Measurements from ENCODE around the gene MAGI3.
"Not testable (repeated sequence)": the region's sequence is repeated elsewhere in the genome, so short reads cannot be mapped to it uniquely, and the experiment has no call there.

The MAGI3 gene

GRCh38 chr1:113592230-113592629, 201.9 kb downstream of the MAGI3 start:
- DNase-seq, result no peak

GRCh38 chr1:113593550-113594297, 203.4 kb downstream of the MAGI3 start:
- DNase-seq, result no peak

GRCh38 chr1:113604466-113604865, 214.2 kb downstream of the MAGI3 start:
- DNase-seq, result not testable (repeated sequence)

GRCh38 chr1:113605146-113605545, 214.8 kb downstream of the MAGI3 start:
- DNase-seq, result no peak

GRCh38 chr1:113608399-113608798, 218.1 kb downstream of the MAGI3 start:
- DNase-seq, result no peak

- DNase-seq, result no peak
These were observed 220.1 kb downstream of the MAGI3 start for GRCh38 chr1:113610372-113610771.

GRCh38 chr1:113615425-113615824, 225.1 kb downstream of the MAGI3 start:
- no peak for DNase-seq

GRCh38 chr1:113616156-113616555, 225.8 kb downstream of the MAGI3 start:
- DNase-seq, result no peak

GRCh38 chr1:113617438-113618141, 227.3 kb downstream of the MAGI3 start:
- DNase-seq, result no peak

GRCh38 chr1:113628997-113629396, 238.7 kb downstream of the MAGI3 start:
- DNase-seq, result no peak

GRCh38 chr1:113630340-113631327, 240.3 kb downstream of the MAGI3 start:
- no peak for DNase-seq

GRCh38 chr1:113641396-113641795, 251.1 kb downstream of the MAGI3 start:
- DNase-seq, result no peak

GRCh38 chr1:113647164-113647563, 256.8 kb downstream of the MAGI3 start:
- no peak for DNase-seq

- no peak for DNase-seq
These were observed 258.2 kb downstream of the MAGI3 start for GRCh38 chr1:113648478-113648877.

GRCh38 chr1:113652771-113653170, 262.5 kb downstream of the MAGI3 start:
- DNase-seq, result no peak

GRCh38 chr1:113653741-113654140, 263.4 kb downstream of the MAGI3 start:
- no peak for DNase-seq

GRCh38 chr1:113654883-113655282, 264.6 kb downstream of the MAGI3 start:
- no peak for DNase-seq

GRCh38 chr1:113657126-113657525, 266.8 kb downstream of the MAGI3 start:
- DNase-seq, result no peak

- DNase-seq, result no peak
These were observed 267.3 kb downstream of the MAGI3 start for GRCh38 chr1:113657556-113658063.

- DNase-seq, result no peak
These were observed 268.7 kb downstream of the MAGI3 start for GRCh38 chr1:113659035-113659434.

GRCh38 chr1:113659556-113659955, 269.2 kb downstream of the MAGI3 start:
- DNase-seq, result no peak

GRCh38 chr1:113660088-113660487, 269.8 kb downstream of the MAGI3 start:
- no peak for DNase-seq

GRCh38 chr1:113662101-113662500, 271.8 kb downstream of the MAGI3 start:
- DNase-seq, result no peak

Measured in NCI-H1436 (cell line).